Fibroblast of skin of right biceps (primary cell): Measurements from ENCODE around the gene SLFNL1.

ENCODE experiments used
- DNase-seq: peaks from one replicate; pipeline ENCODE4 v3.0.0-alpha.2; 2013

SLFNL1 gene

GRCh38 chr1:41021526-41022308, at the start of gene SLFNL1:
TSS of gene SLFNL1 (minus strand) at chr1:41021725. CDS start at chr1:41020660, 1,065 bp downstream.
- DNase-seq = peak; percentile 29

DNA sequence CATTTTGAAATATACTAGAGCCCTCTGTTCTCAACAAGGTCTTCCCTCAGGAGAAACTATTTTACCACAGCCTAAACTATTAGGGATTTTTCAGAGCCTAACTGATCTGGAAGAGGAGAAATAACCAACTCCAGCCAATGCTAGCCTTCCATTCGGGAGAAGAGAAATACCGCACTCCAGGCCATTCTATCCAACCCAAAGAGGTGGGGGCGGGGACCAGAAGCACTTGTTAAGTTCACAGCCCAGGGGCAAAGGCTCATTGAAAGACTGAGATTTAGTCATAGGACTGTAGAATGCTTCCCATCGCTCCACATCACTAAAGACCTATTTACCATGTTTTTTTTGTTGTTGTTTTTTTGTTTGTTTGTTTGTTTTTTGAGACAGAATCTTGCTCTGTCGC, 35.4 kb upstream of the SLFNL1 start:
- DNase-seq = no peak

DNA sequence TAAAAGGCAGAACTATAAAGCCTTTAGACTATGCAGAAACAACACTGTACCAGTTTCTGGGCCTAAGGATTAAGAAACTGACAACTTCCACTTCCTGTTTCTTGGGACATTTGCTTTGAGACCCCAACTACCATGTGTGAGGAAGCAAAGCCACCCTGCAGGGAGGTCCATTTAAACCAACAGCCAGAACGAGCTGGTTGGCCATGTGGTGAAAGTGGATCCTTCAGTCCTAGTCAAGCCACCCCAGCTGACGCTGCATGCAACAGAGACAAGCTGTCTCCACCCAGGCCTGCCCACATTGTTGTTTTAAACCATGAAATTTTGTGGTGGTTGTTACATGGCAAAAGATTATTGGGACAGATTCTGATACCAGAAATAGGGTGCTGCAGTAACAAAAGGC, 31.8 kb upstream of the SLFNL1 start:
- DNase-seq = no peak

DNA sequence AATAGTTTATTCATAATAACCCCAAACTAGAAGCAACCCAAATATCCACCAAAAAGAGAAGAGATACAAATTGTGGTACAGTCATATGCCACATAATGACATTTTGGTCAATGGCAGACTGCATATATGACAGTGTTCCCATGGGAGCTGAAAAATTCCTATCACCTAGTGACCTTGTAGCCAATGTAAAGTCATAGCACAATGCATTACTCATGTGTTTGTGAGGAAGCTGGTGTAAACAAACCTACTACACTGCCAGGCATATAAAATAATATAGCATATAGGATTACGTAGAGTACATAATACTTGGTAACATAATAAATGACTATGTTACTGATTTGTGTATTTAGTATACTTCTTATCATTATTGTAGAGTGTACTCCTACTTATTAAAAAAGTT, 29.5 kb upstream of the SLFNL1 start:
- DNase-seq = no peak

GRCh38 chr1:41048540-41048939, 27.0 kb upstream of the SLFNL1 start:
- DNase-seq = no peak

- DNase-seq = no peak
Observed at GRCh38 chr1:41046347-41046775, 24.8 kb upstream of the SLFNL1 start.

DNA sequence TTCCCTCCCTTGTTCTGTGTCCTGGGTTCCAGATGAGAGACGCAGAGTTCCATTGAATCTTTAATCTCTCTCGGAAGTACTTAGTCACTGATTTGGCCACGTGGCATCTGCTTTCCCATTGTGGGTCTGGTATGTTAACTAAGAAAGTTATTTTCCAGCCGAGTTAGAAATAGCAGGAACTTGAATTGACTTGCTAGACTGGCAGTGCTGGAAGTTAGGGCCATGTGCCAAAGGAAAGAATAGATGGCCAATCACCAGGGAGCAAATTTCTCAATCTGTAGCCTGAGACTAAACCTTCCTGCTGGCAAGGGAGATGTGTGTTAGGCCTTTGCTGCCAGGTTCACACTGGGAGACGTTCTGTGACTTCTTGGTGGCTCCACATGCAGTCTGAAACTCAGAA, 24.2 kb upstream of the SLFNL1 start:
- DNase-seq = peak; percentile 48

GRCh38 chr1:41044187-41044586, 22.7 kb upstream of the SLFNL1 start:
- DNase-seq = no peak

GRCh38 chr1:41041614-41042270, 20.2 kb upstream of the SLFNL1 start:
- no peak for DNase-seq

DNA sequence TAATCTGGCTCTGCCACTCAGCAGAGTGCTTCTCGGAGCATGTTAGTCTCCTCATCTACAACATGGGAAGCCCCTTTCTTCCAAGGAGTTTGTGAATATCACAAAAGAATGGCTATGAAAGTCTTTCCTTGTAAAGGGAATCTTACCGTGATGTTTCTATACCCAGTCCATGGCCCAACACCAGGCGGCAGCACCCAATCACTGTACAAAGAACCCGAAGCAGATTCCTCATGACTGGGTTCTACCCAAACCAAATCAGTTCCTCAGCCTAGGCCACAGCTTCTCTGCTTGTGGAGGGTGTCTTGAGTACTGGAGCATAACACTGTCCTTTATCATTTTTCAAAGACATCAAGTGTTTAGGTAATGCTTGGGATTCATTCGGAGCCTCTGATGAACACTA, 16.6 kb upstream of the SLFNL1 start:
- DNase-seq = no peak

DNA sequence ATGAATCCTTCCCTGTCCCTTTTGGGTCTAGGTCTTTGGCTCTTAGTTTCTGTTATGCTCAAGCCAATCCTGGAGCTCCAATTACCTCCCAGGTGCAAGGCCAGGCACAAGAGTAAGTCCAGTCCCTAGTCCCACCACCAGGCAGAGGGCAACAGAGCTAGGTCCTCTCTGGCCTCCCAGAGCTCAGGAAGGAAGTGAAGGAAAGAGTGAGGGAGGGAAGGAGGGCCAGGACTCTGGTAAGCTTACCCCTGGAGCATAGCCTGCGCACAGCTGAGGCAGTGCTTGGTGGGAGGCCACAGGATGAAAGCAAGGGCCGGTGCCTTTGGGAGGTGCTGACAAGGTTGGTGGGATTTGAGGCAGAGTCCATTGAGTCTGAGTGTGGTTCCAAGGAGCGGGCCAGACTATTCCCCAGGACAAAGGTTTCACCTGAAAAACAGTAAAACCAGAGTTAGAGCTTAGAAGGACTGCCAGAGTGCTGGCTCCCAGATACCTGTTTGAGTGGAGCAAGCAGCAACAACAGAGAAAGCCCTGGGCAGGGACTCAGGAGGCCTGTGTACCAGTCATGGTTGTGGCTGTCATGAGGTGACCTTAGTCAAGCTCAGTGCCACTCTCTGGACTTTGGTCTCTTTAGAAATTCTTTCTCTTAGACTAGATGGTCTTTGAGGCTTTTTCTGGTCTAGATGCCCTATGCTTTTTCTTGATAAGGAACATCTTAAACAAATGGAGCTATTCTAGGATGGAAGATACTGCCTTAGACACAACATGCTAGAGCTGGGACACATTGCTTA, 15.8 kb upstream of the SLFNL1 start:
- no peak for DNase-seq

DNA sequence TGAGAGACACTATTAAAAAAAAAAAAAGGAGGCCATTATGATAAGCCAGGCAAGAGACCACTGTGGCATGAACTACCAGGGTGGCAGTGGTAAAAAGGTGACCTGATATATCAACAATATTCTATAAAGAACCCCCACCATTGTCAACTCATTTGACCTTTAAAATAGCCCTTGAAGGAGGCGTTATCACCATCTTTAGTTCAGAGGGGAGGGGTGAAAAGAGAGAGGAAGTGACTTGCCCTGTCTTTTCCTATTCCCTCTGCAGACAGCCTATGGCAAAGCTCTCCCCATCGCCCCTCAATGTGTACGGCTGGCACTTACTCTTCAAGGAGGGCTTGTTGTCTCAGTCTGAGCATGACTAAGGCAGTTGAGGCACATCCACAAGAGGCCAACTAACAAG, 11.7 kb upstream of the SLFNL1 start:
- DNase-seq = no peak

GRCh38 chr1:41032147-41032546, 10.6 kb upstream of the SLFNL1 start:
- no peak for DNase-seq

- no peak for DNase-seq
Observed at GRCh38 chr1:41030872-41031616, 9.5 kb upstream of the SLFNL1 start.

- no peak for DNase-seq
Observed at GRCh38 chr1:41028034-41028642, 6.6 kb upstream of the SLFNL1 start.

GRCh38 chr1:41025979-41026819, 4.7 kb upstream of the SLFNL1 start:
- DNase-seq = no peak

- DNase-seq = no peak
Observed at GRCh38 chr1:41024953-41025352, 3.4 kb upstream of the SLFNL1 start.

- DNase-seq = peak; percentile 28
Observed at GRCh38 chr1:41023279-41023990, 1.9 kb upstream of the SLFNL1 start.

DNA sequence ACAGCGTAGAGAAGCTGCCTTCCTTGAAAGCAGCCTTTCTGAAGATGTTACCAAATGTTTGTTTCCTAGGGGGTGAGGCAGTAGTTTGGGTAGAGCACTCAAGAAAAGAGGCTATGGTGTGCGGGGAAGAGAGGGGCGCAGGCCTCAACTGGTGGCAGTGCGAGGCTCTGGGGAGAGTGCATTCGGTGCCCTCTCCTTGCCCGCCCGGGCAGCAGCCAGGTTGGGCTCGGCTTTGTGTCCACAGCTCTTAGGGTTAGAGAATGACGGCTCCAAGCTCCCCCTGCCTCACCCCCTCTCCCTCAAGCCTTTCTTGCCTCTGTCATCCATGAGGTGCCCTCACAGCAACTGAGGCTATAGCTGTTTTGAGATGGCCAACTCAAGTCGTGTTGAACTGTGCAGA, 899 bp upstream of the SLFNL1 start:
- DNase-seq = no peak

GRCh38 chr1:41020654-41021053, 871 bp downstream of the SLFNL1 start:
- no peak for DNase-seq

DNA sequence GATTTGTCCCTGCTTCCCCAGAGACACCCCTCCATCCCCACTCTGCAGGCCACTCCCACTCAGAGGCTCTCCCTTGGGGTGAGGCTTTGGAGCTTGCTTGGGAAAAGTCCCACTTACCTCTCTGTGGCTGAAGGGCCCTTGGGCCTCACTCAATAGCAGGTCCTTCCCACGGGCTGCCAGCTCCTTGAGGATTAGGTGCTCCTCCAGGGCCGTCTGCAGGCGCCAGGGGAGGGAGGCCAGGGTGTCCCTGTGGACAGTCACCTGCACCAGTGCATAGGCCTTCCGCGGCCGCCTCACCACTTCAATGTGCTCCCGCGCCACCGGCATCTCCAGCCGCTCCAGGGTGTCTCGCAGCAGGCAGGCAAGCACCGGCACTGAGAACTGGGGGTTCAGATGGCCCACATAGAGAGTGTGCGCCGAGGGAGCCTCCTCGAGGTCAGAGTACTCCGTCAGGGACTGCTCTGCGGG, 1.4 kb downstream of the SLFNL1 start:
- DNase-seq = no peak
